Peyer's patch (tissue), 4 donors: ENCODE measurements around the gene LINGO1.

Experiments used
- POLR2A ChIP-seq, 2 donors: fragments of 450-650 bp; IDR thresholded peaks; one replicate each; pipeline ENCODE4 v1.5.1; 2017; ENCODE audit warnings: antibody characterized with exemption in 2 of 2, mild to moderate bottlenecking in 2 of 2, moderate library complexity in 2 of 2
- TF ChIP-seq, protein P1 (sequence below), 6 experiments: fragments of 450-650 bp in 4 of 6; fragments of 200-600 bp in 2 of 6; sonication (generic) in 1 of 6; IDR thresholded peaks; one replicate each; pipeline ENCODE4 v1.5.1; 2017 to 2019; ENCODE audit warnings: antibody characterized with exemption in 6 of 6, mild to moderate bottlenecking in 3 of 6, moderate library complexity in 1 of 6

DNA sequence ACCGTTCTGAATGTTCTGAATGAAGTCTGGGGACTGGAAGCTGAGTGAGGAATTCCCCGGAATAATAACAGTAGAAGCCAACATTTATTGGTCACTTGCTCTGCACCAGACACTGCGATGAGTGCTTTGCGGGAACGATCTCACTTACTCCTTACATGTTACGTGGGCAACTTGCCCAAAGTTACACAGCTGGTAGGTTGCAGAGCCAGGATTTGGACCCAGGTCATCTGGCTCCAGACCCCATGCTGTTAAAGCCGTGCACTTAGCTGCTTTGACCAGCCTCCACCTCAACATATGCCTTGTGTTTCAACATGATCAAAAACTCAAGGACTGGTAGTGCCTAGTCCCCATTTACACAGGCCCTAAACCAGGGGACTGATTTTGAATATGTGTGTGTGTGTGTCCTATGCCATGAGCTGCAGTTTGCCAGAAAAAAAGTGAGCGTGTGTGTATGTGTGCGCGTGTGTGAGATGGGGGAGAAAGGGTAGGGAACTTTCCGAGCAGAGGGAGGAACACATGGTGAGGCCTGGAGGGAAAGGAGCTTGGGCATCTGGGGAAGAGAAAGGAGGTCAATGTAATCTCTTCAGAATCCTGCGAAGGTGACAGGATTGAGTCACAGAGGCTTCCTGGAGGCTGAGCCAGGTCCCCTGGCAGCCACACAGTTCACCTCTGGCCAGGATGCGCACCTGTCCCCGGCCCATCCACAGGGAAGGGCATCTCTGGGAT is 28.9 kb downstream of the LINGO1 start:
- TF ChIP-seq, protein P1, sequence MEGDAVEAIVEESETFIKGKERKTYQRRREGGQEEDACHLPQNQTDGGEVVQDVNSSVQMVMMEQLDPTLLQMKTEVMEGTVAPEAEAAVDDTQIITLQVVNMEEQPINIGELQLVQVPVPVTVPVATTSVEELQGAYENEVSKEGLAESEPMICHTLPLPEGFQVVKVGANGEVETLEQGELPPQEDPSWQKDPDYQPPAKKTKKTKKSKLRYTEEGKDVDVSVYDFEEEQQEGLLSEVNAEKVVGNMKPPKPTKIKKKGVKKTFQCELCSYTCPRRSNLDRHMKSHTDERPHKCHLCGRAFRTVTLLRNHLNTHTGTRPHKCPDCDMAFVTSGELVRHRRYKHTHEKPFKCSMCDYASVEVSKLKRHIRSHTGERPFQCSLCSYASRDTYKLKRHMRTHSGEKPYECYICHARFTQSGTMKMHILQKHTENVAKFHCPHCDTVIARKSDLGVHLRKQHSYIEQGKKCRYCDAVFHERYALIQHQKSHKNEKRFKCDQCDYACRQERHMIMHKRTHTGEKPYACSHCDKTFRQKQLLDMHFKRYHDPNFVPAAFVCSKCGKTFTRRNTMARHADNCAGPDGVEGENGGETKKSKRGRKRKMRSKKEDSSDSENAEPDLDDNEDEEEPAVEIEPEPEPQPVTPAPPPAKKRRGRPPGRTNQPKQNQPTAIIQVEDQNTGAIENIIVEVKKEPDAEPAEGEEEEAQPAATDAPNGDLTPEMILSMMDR (IDR thresholded peaks at IDR 0.05) = no peak
- TF ChIP-seq POLR2A (IDR thresholded peaks at IDR 0.05) = no peak
